Myocyte (in vitro differentiated cells): ENCODE measurements around the gene TNKS1BP1. TPM values are rescaled to one million over a fixed set of nuclear protein-coding genes. Genes with fewer than 3 reads are reported as not detected.
A peak's percentile ranks its signal among the peaks of the same experiment; 100 is the strongest.
"Not testable (repeated sequence)": the region's sequence is repeated elsewhere in the genome, so short reads cannot be mapped to it uniquely, and the experiment has no call there.

ENCODE experiments used
- DNase-seq: peaks from one replicate; pipeline ENCODE4 v3.0.0-alpha.2; 2012; ENCODE audit warnings: low read depth
- polyA plus RNA-seq: library from polyadenylated mRNA; unstranded; fragments of >200 nt; gene quantifications from one replicate; pipeline ENCODE4 v1.2.1, GENCODE V29; 2012; ENCODE audit warnings: missing spikeins
- total RNA-seq: library from RNA; depleted of rRNA; stranded (reverse); fragments of >200 nt; gene quantifications from 2 replicates; pipeline ENCODE4 v1.2.3, GENCODE V29; 2014

The TNKS1BP1 gene
- total RNA-seq = 75.6 and 86.1 TPM in 2 replicates
- 209 TPM for polyA plus RNA-seq

- peak; percentile 98 for DNase-seq
Observed at GRCh38 chr11:57324886-57325734, at the start of gene TNKS1BP1. Gene TNKS1BP1 (minus strand): TSS chr11:57324952. CDS start chr11:57321885, 3,067 bp downstream.

- no peak for DNase-seq
Observed at GRCh38 chr11:57373146-57373545, 48.4 kb upstream of the TNKS1BP1 start.

- DNase-seq = no peak
Observed at GRCh38 chr11:57370941-57371340, 46.2 kb upstream of the TNKS1BP1 start.

- DNase-seq = no peak
Observed at GRCh38 chr11:57370251-57370650, 45.5 kb upstream of the TNKS1BP1 start.

- DNase-seq = no peak
Observed at GRCh38 chr11:57368845-57369232, 44.1 kb upstream of the TNKS1BP1 start.

- no peak for DNase-seq
Observed at GRCh38 chr11:57368106-57368844, 43.5 kb upstream of the TNKS1BP1 start.

- no peak for DNase-seq
Observed at GRCh38 chr11:57364851-57365660, 40.3 kb upstream of the TNKS1BP1 start.

GRCh38 chr11:57363131-57364080, 38.7 kb upstream of the TNKS1BP1 start:
- DNase-seq = no peak

GRCh38 chr11:57361926-57362325, 37.2 kb upstream of the TNKS1BP1 start:
- DNase-seq = no peak

GRCh38 chr11:57361420-57361819, 36.7 kb upstream of the TNKS1BP1 start:
- not testable (repeated sequence) for DNase-seq

GRCh38 chr11:57360991-57361390, 36.2 kb upstream of the TNKS1BP1 start:
- no peak for DNase-seq

- peak; percentile 85 for DNase-seq
Observed at GRCh38 chr11:57359896-57360690, 35.3 kb upstream of the TNKS1BP1 start.

- DNase-seq = no peak
Observed at GRCh38 chr11:57359396-57359795, 34.6 kb upstream of the TNKS1BP1 start.

GRCh38 chr11:57358991-57359390, 34.2 kb upstream of the TNKS1BP1 start:
- DNase-seq = no peak

- peak; percentile 68 for DNase-seq
Observed at GRCh38 chr11:57358543-57358961, 33.8 kb upstream of the TNKS1BP1 start.

- DNase-seq = no peak
Observed at GRCh38 chr11:57357856-57358255, 33.1 kb upstream of the TNKS1BP1 start.

- DNase-seq = no peak
Observed at GRCh38 chr11:57357310-57357709, 32.6 kb upstream of the TNKS1BP1 start.

- no peak for DNase-seq
Observed at GRCh38 chr11:57356268-57356667, 31.5 kb upstream of the TNKS1BP1 start.

GRCh38 chr11:57354699-57355098, 29.9 kb upstream of the TNKS1BP1 start:
- DNase-seq = no peak
